GM12872 (cell line): ENCODE measurements around the gene NR6A1.

ENCODE experiments used
- CTCF ChIP-seq: IDR thresholded peaks from 3 replicates; pipeline ENCODE4 v1.5.1; 2011; ENCODE audit warnings: low read depth, mild to moderate bottlenecking, low read length, moderate library complexity; ENCODE audit not compliant: insufficient read depth

Gene NR6A1

DNA sequence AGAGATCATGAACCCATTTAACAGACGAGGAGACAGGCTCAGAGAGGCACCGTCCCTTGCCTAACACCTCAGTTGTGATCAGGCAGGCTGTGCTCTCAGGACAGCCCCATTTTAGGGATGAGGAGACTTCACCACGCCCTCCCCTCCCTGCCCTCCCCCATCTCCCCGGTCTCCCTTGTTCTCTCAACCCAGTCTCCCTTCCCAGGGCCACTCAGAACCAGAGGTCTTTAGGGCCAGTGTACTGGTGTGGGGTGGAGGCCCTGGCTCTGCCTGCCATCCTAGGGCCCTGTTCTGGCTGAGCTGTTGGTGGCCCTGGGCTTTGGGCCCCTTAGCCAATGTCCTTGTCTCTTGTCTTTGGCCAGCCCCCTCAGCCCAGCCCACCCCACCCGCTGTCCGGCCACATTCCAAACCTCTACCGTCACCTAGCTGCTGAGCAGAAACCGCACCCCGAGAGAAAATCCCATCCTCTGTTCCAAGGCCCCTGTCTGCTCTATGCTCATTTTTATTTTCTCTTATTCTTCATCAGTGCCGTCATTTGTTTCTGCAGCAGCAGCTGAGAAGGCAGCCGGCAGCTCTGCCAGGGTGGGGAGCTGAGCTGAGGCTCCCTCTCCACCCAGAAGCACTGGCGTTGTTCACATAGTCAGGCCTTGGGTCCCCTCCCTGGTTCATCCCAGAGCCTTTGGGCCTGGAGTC, 39.7 kb upstream of the NR6A1 start:
- TF ChIP-seq CTCF, result no peak

DNA sequence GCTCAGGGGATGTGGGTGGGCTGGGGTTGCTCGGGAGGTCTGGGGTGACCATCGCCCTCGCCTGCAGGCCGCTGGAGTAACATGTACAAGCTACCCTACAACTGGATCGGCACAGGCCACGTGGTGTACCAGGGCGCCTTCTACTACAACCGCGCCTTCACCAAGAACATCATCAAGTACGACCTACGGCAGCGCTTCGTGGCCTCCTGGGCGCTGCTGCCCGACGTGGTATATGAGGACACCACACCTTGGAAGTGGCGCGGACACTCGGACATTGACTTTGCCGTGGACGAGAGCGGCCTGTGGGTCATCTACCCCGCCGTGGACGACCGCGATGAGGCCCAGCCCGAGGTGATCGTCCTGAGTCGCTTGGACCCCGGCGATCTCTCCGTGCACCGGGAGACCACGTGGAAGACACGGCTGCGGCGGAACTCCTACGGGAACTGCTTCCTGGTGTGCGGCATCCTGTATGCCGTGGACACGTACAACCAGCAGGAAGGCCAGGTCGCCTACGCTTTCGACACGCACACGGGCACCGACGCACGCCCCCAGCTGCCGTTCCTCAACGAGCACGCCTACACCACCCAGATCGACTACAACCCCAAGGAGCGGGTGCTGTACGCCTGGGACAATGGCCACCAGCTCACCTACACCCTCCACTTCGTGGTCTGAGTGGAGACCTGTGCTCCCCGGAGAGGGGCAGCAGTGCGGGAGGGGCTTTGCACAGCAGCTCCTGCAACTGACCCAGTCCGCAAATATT, 38.8 kb upstream of the NR6A1 start:
- no peak for TF ChIP-seq CTCF

GRCh38 chr9:124809211-124809610, 38.1 kb upstream of the NR6A1 start:
- no peak for TF ChIP-seq CTCF

DNA sequence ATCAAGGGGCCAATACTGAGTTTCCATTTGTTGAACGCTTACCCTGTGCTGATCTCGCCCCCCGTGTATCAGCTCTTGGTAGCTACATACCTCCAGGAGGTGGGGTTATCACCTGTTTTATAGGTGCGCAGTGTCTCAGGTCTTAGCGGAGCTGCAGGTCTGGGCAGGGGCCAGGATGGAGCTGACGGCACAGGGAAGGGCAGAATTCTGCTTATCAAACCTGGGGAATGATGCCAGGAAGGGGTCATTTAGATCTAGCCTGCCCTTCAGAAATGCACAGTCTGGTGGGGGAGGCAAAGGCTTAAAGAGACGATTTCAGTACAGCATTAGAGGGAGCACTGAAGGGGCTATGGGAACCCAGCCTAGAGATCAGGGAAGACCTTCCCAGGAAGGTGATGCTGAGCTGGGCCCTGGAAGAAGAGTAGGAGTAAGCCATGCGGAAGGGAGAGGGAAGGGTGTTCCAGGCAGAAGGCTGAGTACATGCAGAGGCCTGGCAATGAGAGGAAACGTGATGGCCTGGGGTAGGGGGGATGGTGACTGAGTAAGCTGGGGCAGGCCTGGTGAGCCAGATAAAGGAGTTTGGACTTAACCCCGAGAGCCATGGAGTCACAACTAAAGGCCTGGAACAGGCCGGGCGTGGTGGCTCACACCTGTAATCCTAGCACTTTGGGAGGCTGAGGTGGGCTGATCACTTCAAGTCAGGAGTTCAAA, 37.3 kb upstream of the NR6A1 start:
- no peak for TF ChIP-seq CTCF

- no peak for TF ChIP-seq CTCF
Measured at GRCh38 chr9:124805186-124805585, 34.1 kb upstream of the NR6A1 start.

GRCh38 chr9:124803911-124804310, 32.8 kb upstream of the NR6A1 start:
- no peak for TF ChIP-seq CTCF

DNA sequence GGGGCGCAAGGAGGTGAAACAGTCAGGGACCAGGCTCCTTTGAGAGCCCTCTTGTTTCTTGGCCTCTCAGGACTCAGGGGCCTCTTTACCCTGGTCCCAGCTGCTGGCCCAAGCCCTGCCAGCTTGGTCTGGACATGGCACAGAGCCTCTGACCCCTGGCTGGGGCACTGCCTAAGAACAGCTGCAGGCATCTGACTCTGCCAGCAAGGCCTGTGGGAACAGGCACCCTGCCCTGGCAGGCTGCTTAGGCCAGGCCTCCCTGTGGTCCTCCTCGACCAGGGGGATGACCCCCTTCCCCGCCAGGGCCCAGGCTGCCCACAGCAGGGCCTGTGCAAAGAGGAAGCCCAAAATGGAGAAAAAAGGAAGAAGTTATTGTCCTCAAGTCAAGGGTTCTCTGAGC, 31.3 kb upstream of the NR6A1 start:
- TF ChIP-seq CTCF, result no peak
